Lower leg skin (tissue), 4 donors: ENCODE results near the gene RWDD4. TPM values are rescaled to one million over a fixed set of nuclear protein-coding genes. Genes with fewer than 3 reads are reported as not detected.

Experiments used
- DNase-seq, 2 donors: peaks; one replicate each; pipeline ENCODE4 v3.0.0-alpha.2; 2019; ENCODE audit warnings: low spot score in 2 of 2
- H3K4me3 ChIP-seq: fragments of 200-600 bp; sonication (generic); 2 replicates; pipeline ENCODE4 v1.5.1; 2017; ENCODE audit warnings: mild to moderate bottlenecking, low read depth; ENCODE audit not compliant: poor library complexity, severe bottlenecking
- CTCF ChIP-seq, 3 donors: fragments of 450-650 bp; IDR thresholded peaks; one replicate each; pipeline ENCODE4 v1.5.1; 2016; ENCODE audit warnings: antibody characterized with exemption in 3 of 3, mild to moderate bottlenecking in 3 of 3, moderate library complexity in 2 of 3
- POLR2A ChIP-seq, 2 donors: fragments of 450-650 bp; IDR thresholded peaks; one replicate each; pipeline ENCODE4 v1.6.1; 2016 to 2017; ENCODE audit warnings: antibody characterized with exemption in 2 of 2, mild to moderate bottlenecking in 1 of 2, moderate library complexity in 1 of 2
- WGBS, 2 donors: methylation state at CpG; one replicate each; pipeline ENCODE4 v1.1.5; 2018; 5-methylcytosine and 5-hydroxymethylcytosine counted together
- intact Hi-C: fragments of 100-400 bp; cut with DNase I; formaldehyde crosslinking; loops from one replicate; pipeline ENCODE4 v1.15.0; 2023; ENCODE audit warnings: low total_unique reads
- total RNA-seq, 4 donors: library from RNA; depleted of rRNA; stranded (reverse); fragments of >200 nt; gene quantifications; one replicate each; pipeline ENCODE4 v1.1.0, GENCODE V29; 2016

The RWDD4 gene
- total RNA-seq, 4 donors from 2014 or later = 8.5 to 18.9 (median 13.7) TPM

GRCh38 chr4:183618681-183619080, 40.3 kb downstream of the RWDD4 start:
- WGBS, 2 donors = 65 to 76% methylated on average over 4 of the region's 4 CpGs
- H3K4me3 ChIP-seq = no peak overlapping the region
- intact Hi-C loops = no loop called here
- no peak for TF ChIP-seq CTCF (IDR thresholded peaks at IDR 0.05)
- TF ChIP-seq POLR2A (IDR thresholded peaks at IDR 0.05) = no peak
- no peak for DNase-seq

GRCh38 chr4:183617075-183617474, 41.9 kb downstream of the RWDD4 start:
- DNase-seq = no peak
- 94 to 99% methylated on average over 2 of the region's 2 CpGs for WGBS, 2 donors
- no peak overlapping the region for H3K4me3 ChIP-seq
- intact Hi-C loops = no loop called here
- TF ChIP-seq CTCF (IDR thresholded peaks at IDR 0.05) (no peak), POLR2A (IDR thresholded peaks at IDR 0.05) (no peak)

GRCh38 chr4:183612329-183613250, 46.4 kb downstream of the RWDD4 start:
- intact Hi-C loops = no loop called here
- H3K4me3 ChIP-seq = no peak overlapping the region
- DNase-seq = no peak
- WGBS, 2 donors = 89 to 90% methylated on average over 20 of the region's 20 CpGs
- TF ChIP-seq POLR2A (IDR thresholded peaks at IDR 0.05) (no peak), CTCF (IDR thresholded peaks at IDR 0.05) (no peak)

- no peak overlapping the region for H3K4me3 ChIP-seq
- intact Hi-C loops = no loop called here
- WGBS, 2 donors = 48 to 57% methylated on average over 15 of the region's 15 CpGs
- DNase-seq = no peak
- TF ChIP-seq POLR2A (IDR thresholded peaks at IDR 0.05) = no peak
- TF ChIP-seq CTCF (IDR thresholded peaks at IDR 0.05) = no peak
Observed at GRCh38 chr4:183611210-183611830, 47.7 kb downstream of the RWDD4 start.

- DNase-seq = no peak
- no peak overlapping the region for H3K4me3 ChIP-seq
- intact Hi-C loops = no loop called here
- 28 to 36% methylated on average over 7 of the region's 7 CpGs for WGBS, 2 donors
- TF ChIP-seq CTCF (IDR thresholded peaks at IDR 0.05) (no peak), POLR2A (IDR thresholded peaks at IDR 0.05) (no peak)
Observed at GRCh38 chr4:183610613-183611012, 48.4 kb downstream of the RWDD4 start.
